HG03280 (cell line): Measurements from ENCODE around the gene MCF2L2.

ENCODE experiments used
- ATAC-seq: cut with Tn5 transposase; IDR thresholded peaks from one replicate; pipeline ENCODE4 v1.9.1; 2021; ENCODE audit warnings: mild to moderate bottlenecking, moderate library complexity; ENCODE audit not compliant: unreplicated experiment

The MCF2L2 gene

GRCh38 chr3:183370391-183370790 is 58.0 kb downstream of the MCF2L2 start:
- ATAC-seq: no peak

GRCh38 chr3:183369627-183370026 is 58.8 kb downstream of the MCF2L2 start:
- no peak for ATAC-seq

- ATAC-seq: no peak
These were observed 59.3 kb downstream of the MCF2L2 start for GRCh38 chr3:183369117-183369516.

DNA sequence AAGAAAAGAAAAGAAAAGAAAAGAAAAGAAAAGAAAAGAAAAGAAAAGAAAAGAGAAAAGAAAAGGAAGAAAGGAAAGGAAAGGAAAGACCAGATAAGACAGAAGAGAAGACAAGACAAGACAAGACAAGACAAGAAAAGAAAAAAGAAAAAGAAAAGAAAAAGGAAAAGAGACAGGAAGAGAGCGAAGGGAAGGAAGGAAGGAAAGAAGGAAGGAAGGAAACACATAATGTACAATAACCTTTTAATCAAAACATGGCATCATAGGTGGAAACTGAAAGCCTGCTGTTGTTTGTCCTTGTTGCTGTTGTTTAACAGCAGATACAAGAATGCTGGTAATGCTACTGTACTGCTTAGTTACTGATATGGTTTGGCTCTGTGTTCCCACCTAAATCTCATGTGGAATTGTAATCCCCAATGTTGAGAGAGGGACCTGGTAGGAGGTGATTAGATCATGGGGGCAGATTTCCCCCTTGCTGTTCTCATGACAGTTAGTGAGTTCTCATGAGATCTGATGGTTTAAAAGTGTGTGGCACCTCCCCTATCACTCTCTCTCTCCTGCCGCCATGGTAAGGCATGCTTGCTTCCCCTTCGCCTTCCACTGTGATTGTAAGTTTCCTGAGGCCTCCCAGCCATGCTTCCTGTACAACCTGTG is 67.3 kb downstream of the MCF2L2 start:
- no peak for ATAC-seq

- ATAC-seq: no peak
These were observed 69.4 kb downstream of the MCF2L2 start for GRCh38 chr3:183359036-183359435.

GRCh38 chr3:183357564-183358079 is 70.8 kb downstream of the MCF2L2 start:
- no peak for ATAC-seq

DNA sequence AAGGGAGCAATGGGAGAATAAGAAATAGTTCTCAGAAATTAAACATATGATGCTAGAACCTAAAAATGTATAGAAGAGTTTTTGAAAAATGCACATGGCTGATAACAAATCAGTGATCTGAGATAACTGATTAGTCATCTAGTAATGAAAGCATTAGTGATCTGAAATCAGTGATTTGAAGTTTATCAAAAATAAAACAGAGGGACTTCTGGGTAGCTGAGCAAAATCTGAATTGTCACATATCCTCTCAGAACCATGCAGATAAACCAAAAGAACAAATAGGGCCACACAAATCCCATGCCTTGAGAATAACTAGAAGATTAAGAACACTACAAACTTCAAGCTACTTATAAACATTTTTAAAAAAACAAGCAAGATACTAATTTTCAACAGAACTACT is 71.5 kb downstream of the MCF2L2 start:
- no peak for ATAC-seq

- no peak for ATAC-seq
These were observed 73.5 kb downstream of the MCF2L2 start for GRCh38 chr3:183354874-183355273.

DNA sequence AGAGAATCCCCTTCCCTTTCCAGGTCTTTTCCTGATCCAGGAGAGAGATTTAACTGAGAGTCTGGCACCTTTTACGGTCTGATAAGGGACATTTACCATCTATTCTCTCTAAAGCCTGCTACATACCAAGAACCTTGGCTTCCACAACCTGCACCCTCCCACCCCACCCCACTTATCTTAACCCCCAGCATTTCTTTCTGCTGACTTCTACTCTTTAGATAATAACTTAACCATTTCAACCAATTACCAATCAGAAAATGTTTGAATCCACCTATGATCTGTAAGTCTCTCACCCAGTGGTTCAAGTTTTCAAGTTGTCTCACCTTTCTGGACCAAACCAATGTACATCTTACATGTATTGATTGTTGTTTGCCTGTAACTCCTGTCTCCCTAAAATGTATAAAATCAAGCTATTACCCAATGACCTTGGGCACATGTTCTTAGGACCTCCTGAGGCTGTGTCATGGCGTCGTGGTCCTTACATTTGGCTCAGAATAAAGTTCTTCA is 74.0 kb downstream of the MCF2L2 start:
- ATAC-seq: no peak

DNA sequence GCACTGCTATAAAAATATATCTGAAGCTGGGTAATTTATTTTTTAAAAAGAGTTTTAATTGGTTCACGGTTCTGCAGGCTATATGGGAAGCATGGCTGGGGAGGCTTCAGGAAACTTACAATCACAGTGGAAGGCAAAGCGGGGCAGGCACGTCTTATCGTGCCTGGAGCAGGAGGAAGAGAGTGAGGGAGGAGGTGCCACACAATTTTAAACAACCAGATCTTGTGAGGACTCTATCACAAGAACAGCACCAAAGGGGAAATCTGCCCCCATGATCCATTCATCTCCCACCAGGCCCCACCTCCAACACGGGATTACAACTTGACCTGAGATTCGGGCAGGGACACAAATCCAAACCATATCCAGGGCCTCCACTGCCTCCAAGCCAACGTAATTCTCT is 75.0 kb downstream of the MCF2L2 start:
- ATAC-seq: no peak

- ATAC-seq: no peak
These were observed 78.3 kb downstream of the MCF2L2 start for GRCh38 chr3:183350164-183350563.

GRCh38 chr3:183349421-183350157 is 78.8 kb downstream of the MCF2L2 start:
- no peak for ATAC-seq

- ATAC-seq: no peak
These were observed 85.6 kb downstream of the MCF2L2 start for GRCh38 chr3:183342824-183343223.

DNA sequence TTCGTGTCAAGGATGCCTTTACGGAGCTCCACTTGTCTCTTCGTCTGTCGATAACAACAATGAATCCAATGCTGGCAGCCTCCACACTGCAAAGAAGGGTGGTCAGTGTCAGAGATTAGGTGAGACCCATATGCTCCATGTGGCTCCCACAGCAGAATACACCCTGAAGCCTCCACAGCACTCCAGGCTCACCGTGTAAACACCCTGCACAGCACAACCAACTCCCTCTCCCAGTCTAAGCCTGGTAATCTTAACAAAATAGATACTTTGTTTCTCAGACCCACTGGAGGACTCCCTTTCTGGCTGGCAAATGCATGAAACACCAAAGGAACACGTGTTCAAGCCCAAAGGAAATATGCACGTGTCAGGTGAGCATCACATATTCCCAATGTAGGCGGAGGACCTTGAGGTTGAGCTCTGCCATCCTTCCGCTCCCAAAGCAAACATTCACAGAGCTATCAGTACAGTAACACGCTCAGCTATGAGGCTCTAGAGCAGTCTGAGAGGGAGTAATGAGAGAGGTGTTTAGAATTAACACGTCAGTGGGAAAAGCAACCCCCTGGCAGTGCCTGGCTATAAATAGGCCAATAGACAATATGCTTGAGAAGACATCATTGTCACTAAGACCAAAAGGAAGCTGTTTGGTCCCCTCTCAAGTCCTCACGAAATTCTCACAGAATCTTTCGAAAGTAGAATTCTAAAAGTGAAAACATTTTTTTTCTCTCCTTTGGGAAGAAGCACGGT is 86.7 kb downstream of the MCF2L2 start:
- ATAC-seq: no peak

- no peak for ATAC-seq
These were observed 88.2 kb downstream of the MCF2L2 start for GRCh38 chr3:183340222-183340621.

DNA sequence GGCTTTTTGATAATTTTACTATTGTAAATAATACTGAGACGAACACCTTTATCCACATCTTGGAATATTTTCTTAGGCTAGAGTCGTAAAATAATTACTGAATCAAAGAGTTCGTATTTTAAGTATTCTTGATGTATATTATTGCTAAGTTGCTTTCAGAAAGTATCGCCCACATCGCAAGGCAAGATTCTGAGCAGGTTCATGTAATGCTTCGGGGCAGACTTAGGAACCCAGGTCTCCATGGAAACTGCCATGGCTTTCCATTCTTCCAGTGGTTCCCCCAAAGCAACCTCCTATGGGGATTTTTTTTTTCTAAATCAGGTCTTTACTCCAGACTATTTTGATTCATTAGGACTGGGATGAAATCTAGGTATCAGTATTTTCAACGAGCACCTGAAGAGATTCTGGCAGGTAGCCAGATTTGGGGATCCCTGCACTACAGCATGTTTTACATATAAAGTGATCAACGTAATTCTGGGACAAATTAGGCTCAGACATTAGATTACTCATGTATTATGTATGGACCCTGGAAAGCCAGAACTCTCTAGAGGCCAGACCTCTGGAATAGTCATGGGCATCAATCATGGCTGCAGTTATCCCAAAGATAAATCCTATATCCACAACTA is 88.8 kb downstream of the MCF2L2 start:
- ATAC-seq: no peak

GRCh38 chr3:183338520-183338919 is 89.9 kb downstream of the MCF2L2 start:
- no peak for ATAC-seq

GRCh38 chr3:183332487-183332886 is 95.9 kb downstream of the MCF2L2 start:
- no peak for ATAC-seq

DNA sequence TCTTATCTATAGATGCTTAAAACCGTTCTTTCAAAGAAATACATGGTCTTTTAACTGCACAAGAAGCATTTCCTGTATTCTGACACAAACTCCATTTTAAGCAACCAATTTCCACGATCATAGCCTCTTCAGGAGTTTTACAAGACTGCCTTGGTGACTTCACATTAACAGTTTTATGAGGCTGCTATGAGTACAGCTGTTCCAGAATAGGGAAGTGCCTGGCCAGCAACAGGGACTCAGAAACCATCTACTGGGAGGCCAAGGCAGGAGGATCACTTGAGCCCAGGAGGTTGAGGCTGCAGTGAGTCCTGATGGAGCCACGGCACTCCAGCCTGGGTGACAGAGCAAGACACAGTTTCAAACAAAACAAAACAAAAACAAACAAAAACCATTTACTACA is 96.9 kb downstream of the MCF2L2 start:
- ATAC-seq: no peak

DNA sequence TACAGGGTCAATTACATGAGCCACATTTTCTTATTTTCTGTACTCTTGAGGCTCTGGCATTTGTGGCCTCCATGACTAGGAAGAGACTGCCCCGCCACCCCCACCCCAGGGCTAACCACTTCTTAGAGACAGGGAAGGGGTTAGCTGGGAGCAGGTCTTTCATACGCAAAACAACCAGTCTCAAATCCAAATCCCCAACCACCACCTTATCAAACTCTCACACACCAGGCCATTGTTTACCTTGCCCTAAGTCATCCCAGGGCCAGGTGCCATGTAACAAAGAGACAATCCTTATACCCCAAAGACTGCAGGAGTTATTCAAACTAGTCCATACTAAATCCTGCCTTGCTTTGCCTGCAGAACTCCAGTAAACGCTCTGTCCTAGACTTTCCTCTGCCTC is 97.5 kb downstream of the MCF2L2 start:
- no peak for ATAC-seq

GRCh38 chr3:183329543-183329942 is 98.9 kb downstream of the MCF2L2 start:
- no peak for ATAC-seq
